AG04450 (cell line): Measurements from ENCODE around the gene NDST3. TPM values are rescaled to one million over a fixed set of nuclear protein-coding genes. Genes with fewer than 3 reads are reported as not detected.
A peak's percentile ranks its signal among the peaks of the same experiment; 100 is the strongest.

ENCODE experiments used
- CTCF ChIA-PET: fragments of 300-600, 350-600 bp; formaldehyde crosslinking; extraction: SDS; loops from one replicate; lab custom pipeline; 2022; ENCODE audit warnings: antibody characterized with exemption, inconsistent platforms; lab: Charles Lee
- POLR2A ChIA-PET: fragments of 350-600 bp; formaldehyde crosslinking; extraction: SDS; loops from one replicate; lab custom pipeline; 2021; ENCODE audit warnings: antibody characterized with exemption, inconsistent platforms; lab: Yijun Ruan, JAX
- DNase-seq: peaks from one replicate; pipeline ENCODE4 v3.0.0-alpha.2; 2011; ENCODE audit warnings: low read depth, low spot score
- H3K27ac ChIP-seq: one replicate; pipeline ENCODE4 v1.5.1; 2012; ENCODE audit warnings: low read depth, low read length, control low read depth
- H3K27me3 ChIP-seq: one replicate; pipeline ENCODE4 v1.6.0; 2012; ENCODE audit warnings: low read length; ENCODE audit not compliant: control insufficient read depth, insufficient read depth
- H3K4me3 ChIP-seq: 2 replicates; pipeline ENCODE4 v1.5.1; 2011; ENCODE audit warnings: mild to moderate bottlenecking, low read depth, low read length, control low read depth
- H3K9me3 ChIP-seq: 2 replicates; pipeline ENCODE4 v1.5.1; 2012; ENCODE audit warnings: low read length; ENCODE audit not compliant: control insufficient read depth, insufficient read depth
- polyA minus RNA-seq: library from RNA; depleted of rRNA, polyadenylated mRNA; stranded (reverse); fragments of >200 nt; gene quantifications from 2 replicates; pipeline ENCODE4 v1.2.3, GENCODE V29; 2011; rRNA and poly(A)+ RNA removed
- polyA plus RNA-seq: library from polyadenylated mRNA; depleted of rRNA; stranded (reverse); fragments of >200 nt; gene quantifications from 2 replicates; pipeline ENCODE4 v1.2.3, GENCODE V29; 2011; rRNA removed
- TF ChIP-seq, protein P1 (sequence below): IDR thresholded peaks from 2 replicates; pipeline ENCODE4 v1.5.1; 2011; ENCODE audit warnings: low read depth, low read length, control low read depth, inconsistent platforms

Gene NDST3
- polyA plus RNA-seq: 0.02 and 0.04 TPM in 2 replicates
- not detected in 2 replicates for polyA minus RNA-seq

DNA sequence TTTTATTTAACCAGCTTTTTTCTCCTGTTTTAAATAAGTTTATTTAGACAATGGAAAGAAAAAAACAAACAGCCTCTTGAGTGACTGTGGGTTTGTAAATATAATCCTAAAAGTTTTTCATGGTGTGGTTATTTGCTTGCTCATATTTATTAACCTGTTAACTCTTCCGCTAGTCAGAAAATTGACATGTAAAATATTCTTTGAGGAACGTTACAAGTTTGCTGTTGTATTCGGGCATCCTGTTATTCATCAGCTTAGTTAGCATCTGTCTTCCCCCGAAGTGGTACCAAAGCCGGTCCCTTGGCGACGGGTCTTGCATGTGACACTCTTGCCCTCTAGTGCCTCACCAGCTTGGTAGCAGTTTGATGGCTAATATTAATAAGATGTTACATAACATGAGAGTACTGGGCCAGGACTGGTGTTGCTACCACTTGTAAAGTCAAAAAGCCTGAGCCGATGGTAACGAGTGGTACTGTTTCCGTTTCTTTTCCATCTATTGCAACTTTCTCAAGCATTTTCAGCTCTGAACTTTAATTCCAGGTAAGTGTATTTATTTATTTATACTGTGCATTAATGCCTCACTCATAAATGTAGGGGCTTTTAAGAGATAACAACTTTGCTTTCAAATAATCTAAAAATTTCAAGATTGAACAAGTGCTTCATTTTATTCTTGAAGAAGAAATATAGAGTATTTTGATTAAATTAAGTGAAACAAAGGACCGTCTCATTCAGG lies at the start of gene NDST3:
NDST3 (plus strand) TSS at position 434 of the 733 bp plus-strand sequence. CDS start 19,425 bp downstream, outside the sequence.
- H3K4me3 ChIP-seq: peak within 1 kb of the TSS; percentile 60
- H3K27me3 ChIP-seq: peaks cover 5% of the 10 kb centered on the region
- H3K27ac ChIP-seq: no peak within 1 kb of the TSS
- ChIA-PET POLR2A (interaction anchor here (1.1 kb wide), 1 partner anchor 192 kb away, joined by 3 read pairs; no protein-coding TSS in a partner anchor), CTCF (interaction anchor here (2.4 to 2.9 kb wide), 2 partner anchors 190 to 237 kb away, joined by 7 to 16 read pairs; no protein-coding TSS in a partner anchor)
- TF ChIP-seq, protein P1, sequence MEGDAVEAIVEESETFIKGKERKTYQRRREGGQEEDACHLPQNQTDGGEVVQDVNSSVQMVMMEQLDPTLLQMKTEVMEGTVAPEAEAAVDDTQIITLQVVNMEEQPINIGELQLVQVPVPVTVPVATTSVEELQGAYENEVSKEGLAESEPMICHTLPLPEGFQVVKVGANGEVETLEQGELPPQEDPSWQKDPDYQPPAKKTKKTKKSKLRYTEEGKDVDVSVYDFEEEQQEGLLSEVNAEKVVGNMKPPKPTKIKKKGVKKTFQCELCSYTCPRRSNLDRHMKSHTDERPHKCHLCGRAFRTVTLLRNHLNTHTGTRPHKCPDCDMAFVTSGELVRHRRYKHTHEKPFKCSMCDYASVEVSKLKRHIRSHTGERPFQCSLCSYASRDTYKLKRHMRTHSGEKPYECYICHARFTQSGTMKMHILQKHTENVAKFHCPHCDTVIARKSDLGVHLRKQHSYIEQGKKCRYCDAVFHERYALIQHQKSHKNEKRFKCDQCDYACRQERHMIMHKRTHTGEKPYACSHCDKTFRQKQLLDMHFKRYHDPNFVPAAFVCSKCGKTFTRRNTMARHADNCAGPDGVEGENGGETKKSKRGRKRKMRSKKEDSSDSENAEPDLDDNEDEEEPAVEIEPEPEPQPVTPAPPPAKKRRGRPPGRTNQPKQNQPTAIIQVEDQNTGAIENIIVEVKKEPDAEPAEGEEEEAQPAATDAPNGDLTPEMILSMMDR: 0 out of 2 replicates have a peak, but pooled peaks have one; percentile 15
- no peak for DNase-seq
- no peaks in the 10 kb centered on the region; the same call in 1 of the 2 replicates for H3K9me3 ChIP-seq

DNA sequence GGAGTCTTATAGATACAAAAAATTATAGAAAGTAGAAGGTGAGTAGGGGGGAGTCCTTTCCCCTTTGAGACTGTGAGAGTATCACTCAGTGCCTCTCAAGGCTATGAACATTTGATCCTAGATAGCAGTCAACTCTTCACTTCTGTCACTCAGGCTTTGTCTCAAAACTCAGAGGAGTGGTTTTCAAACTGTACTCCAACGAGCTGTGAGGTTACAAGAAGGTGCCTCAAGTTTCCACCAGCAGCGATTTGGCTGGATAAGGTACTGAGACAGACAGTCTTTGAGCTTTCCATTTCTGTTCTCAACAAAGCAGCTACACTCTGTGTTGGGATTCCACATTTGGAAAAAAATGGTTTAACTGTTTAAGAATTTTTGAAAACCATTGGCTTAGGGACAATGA lies 48.0 kb upstream of the NDST3 start:
- POLR2A ChIA-PET: no interaction called here
- no peak overlapping the region for H3K27ac ChIP-seq
- no peaks in the 10 kb centered on the region for H3K9me3 ChIP-seq
- CTCF ChIA-PET: no interaction called here
- TF ChIP-seq, protein P1: no peak
- no peak for DNase-seq
- no peak overlapping the region for H3K4me3 ChIP-seq
- no peaks in the 10 kb centered on the region for H3K27me3 ChIP-seq

DNA sequence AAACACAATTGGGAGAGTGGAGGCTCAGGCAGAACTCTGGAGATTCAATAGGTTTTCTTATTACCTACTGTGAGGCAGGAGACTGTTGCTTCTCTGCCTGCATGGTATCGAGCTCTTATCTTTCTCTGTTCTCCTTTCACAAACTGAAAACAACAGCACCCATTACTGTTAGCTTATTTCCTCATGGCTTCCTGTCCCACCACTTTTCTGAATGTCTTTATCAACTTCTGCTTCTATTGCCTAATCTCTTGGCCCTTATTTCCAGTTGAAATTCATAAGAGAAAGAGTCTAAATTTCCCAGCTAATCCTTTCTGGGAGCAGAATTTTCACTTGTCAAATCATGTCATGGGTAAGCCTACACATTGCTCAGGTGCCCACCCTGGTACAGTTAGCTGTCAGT lies 46.8 kb upstream of the NDST3 start:
- no peak overlapping the region for H3K4me3 ChIP-seq
- POLR2A ChIA-PET: no interaction called here
- no peaks in the 10 kb centered on the region for H3K27me3 ChIP-seq
- DNase-seq: no peak
- TF ChIP-seq, protein P1: no peak
- CTCF ChIA-PET: interaction anchor here (1.7 kb wide), 1 partner anchor 237 kb away, joined by 4 read pairs; no protein-coding TSS in a partner anchor
- H3K27ac ChIP-seq: no peak overlapping the region
- no peaks in the 10 kb centered on the region for H3K9me3 ChIP-seq

DNA sequence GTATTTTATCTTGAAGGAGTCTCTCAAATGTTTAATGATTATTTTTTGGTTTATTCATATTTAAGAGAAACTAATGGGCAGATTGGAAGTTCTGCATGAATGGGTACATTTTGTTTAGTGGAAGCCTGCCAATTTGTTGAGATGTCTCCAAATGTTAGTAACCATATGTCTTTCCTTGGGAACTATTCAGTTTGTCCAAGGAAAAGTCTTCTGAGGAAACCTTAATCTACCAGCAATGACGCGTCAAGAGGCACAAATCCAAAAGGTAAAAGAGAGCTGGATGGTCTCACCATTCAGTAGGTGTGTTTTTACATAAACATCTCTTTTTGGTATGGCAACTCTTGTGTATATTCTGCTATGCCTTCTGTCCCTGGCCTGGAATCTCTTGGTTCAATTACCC lies 37.4 kb upstream of the NDST3 start:
- H3K4me3 ChIP-seq: no peak overlapping the region
- ChIA-PET POLR2A (no interaction called here), CTCF (no interaction called here)
- no peaks in the 10 kb centered on the region for H3K9me3 ChIP-seq
- H3K27me3 ChIP-seq: no peaks in the 10 kb centered on the region
- TF ChIP-seq, protein P1: no peak
- no peak overlapping the region for H3K27ac ChIP-seq
- no peak for DNase-seq

DNA sequence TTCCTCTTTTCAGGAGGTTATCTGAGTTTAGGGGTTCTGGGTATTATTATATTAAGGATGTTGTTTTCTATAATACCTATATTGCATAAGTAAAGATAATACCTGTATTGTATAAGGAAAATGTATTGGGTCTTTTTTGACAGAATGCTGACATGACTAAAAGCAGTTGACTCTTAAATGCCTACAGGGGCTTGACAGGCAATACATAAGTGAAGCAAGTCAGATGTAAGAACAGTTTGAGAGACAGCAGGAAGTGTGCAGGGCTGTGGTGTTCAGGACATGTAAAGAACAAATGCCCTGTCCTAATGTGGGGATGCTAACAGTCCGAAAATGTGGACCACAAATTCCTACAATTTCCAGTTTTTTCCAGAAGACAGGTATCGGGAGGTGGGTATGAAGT lies 30.2 kb upstream of the NDST3 start:
- H3K4me3 ChIP-seq: no peak overlapping the region
- ChIA-PET POLR2A (no interaction called here), CTCF (no interaction called here)
- TF ChIP-seq, protein P1: no peak
- H3K27ac ChIP-seq: no peak overlapping the region
- DNase-seq: no peak
- no peaks in the 10 kb centered on the region for H3K9me3 ChIP-seq
- no peaks in the 10 kb centered on the region for H3K27me3 ChIP-seq
